DMS53 treated with DMSO at 0.1 percent for 48 hours (cell line): ENCODE measurements around the gene KIF22.
A peak's percentile ranks its signal among the peaks of the same experiment; 100 is the strongest.

Experiments used
- DNase-seq: peaks from one replicate; lab custom pipeline; 2025; ENCODE audit not compliant: unreplicated experiment; lab: John Stamatoyannopoulos, UW

KIF22 gene

DNA sequence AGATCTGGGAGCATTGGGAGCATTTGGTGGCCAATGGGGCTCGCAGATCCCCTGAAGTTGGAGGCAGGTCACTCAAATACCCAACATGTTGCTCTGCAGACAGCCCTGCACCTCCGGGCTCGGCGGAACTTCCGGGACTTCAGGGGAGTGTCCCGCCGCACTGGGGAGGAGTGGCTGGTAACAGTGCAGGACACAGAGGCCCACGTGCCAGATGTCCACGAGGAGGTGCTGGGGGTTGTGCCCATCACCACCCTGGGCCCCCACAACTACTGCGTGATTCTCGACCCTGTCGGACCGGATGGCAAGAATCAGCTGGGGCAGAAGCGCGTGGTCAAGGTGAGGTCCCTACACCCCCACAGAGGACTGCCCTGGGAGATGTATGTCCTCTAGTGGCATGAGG is 46.1 kb downstream of the KIF22 start:
- DNase-seq, result no peak

- no peak for DNase-seq
Measured at GRCh38 chr16:29837841-29838240, 47.3 kb downstream of the KIF22 start.

GRCh38 chr16:29839822-29840221 is 49.3 kb downstream of the KIF22 start:
- DNase-seq, result no peak

- no peak for DNase-seq
Measured at GRCh38 chr16:29840240-29840639, 49.7 kb downstream of the KIF22 start.

GRCh38 chr16:29841631-29842030 is 51.1 kb downstream of the KIF22 start:
- DNase-seq, result no peak

- DNase-seq, result no peak
Measured at GRCh38 chr16:29842732-29843346, 52.3 kb downstream of the KIF22 start.

DNA sequence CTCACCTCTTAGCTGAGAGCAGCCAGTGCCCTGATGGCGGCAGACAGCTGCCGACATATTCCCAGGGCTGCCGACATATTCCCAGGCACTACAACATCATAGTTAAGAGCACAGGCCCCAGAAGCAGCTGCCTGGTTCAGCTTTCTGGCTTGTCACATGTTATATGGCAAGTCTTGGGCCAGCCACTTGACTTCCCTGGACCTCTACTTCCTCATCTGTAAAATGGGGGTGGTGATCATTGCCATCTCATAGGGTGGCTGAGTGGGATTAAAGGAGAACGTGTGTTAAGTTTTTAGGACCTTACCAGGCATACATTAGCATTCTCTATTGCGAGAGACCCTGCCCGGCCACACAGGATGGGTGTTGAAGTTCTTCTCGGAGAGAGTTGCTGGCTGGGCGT is 53.4 kb downstream of the KIF22 start:
- no peak for DNase-seq

- DNase-seq, result no peak
Measured at GRCh38 chr16:29844575-29845331, 54.2 kb downstream of the KIF22 start.

GRCh38 chr16:29845656-29846055 is 55.1 kb downstream of the KIF22 start:
- DNase-seq, result no peak

DNA sequence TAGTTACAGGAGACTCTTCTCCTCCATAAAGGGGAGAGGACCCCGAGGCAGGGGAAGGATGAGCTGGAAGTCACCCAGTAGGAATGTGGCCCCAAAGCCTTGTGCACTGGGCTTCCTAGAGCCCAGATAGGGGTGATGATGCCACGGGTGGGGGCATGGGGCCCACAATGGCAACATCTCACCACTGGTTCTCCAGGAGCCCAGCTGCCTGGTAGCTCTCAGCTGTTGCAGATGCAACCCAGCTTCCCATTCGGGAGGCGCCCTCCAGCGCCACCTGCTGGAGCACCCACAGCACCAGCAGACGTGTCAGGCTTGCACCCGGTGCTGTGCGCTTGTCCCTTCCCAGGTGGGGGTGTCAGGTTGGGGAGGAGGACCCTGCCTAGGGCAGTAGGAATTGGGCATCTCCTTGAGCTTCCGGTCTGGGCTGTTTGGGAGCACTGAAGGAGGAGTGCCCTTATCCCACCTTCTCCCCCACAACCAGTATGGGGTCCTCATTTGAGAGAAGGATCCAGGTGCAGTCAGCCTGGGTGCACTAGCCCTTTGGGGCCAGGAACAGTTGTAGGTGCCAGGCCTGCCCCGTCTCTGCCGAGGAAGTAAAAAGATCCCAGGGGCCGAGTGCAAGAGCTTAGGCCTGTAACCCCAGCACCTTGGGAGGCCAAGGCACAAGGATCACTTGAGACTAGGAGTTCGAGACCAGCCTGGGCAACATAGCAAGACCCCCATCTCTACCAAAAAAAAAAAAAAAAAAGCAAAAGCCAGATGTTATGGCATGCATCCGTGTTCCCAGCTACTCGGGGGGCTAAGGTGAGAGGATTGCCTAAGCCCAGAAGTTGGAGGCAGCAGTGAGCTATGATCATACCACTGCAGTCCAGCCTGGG is 58.1 kb downstream of the KIF22 start:
- peak; percentile 26 for DNase-seq

GRCh38 chr16:29849505-29849904 is 59.0 kb downstream of the KIF22 start:
- DNase-seq, result no peak

- DNase-seq, result no peak
Measured at GRCh38 chr16:29850998-29851397, 60.4 kb downstream of the KIF22 start.

DNA sequence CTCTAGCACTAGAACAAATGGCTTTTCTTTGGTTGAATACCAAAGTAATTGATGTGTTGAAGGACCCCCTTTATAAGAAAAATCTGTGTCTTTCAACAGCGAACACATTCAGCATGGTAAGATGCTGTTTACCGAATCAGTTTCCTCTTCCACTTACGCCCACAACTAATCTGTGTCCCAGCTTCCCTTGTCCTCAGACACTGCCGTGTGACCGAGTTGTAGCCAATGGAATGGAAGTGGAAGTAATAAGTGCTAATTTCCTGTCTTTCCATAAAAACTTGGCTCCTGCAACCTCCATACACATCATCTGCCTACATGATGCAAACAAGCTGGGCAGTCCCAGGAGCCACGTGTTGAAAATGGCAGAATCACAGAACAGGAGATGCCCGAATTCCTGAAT is 62.1 kb downstream of the KIF22 start:
- no peak for DNase-seq

GRCh38 chr16:29854520-29855100 is 64.1 kb downstream of the KIF22 start:
- no peak for DNase-seq
